Uterus (tissue), 4 donors: ENCODE measurements around the gene USP32. TPM values are rescaled to one million over a fixed set of nuclear protein-coding genes. Genes with fewer than 3 reads are reported as not detected.
"Not testable (repeated sequence)": the region's sequence is repeated elsewhere in the genome, so short reads cannot be mapped to it uniquely, and the experiment has no call there.

ENCODE experiments used
- DNase-seq, 2 donors: peaks; one replicate each; pipeline ENCODE4 v3.0.0-alpha.2; 2019 to 2020
- H3K27ac ChIP-seq, 2 donors: fragments of 200-600 bp; sonication (generic); 1 replicate in 1 of 2; 2 replicates in 1 of 2; pipeline ENCODE4 v1.5.1; 2016 to 2018
- H3K27me3 ChIP-seq, 2 donors: fragments of 200-600 bp; sonication (generic); one replicate each; pipeline ENCODE4 v1.5.1; 2018 to 2019; ENCODE audit warnings: control low read depth in 1 of 2
- H3K36me3 ChIP-seq, 2 donors: fragments of 200-600 bp; sonication (generic); one replicate each; pipeline ENCODE4 v1.5.1; 2019; ENCODE audit warnings: control low read depth in 1 of 2
- H3K4me1 ChIP-seq, 2 donors: fragments of 200-600 bp; sonication (generic); one replicate each; pipeline ENCODE4 v1.5.1; 2018 to 2019; ENCODE audit warnings: control low read depth in 1 of 2
- H3K4me3 ChIP-seq, 2 donors: fragments of 200-600 bp; sonication (generic); 1 replicate in 1 of 2; 2 replicates in 1 of 2; pipeline ENCODE4 v1.5.1; 2018 to 2019; ENCODE audit warnings: mild to moderate bottlenecking in 1 of 2
- H3K9me3 ChIP-seq, 2 donors: fragments of 200-600 bp; sonication (generic); one replicate each; pipeline ENCODE4 v1.5.1; 2019; ENCODE audit warnings: control low read depth in 1 of 2
- CTCF ChIP-seq, 4 experiments: fragments of 200-600 bp in 2 of 4; fragments of 450-650 bp in 2 of 4; sonication (generic) in 2 of 4; IDR thresholded peaks; one replicate each; pipeline ENCODE4 v1.5.1; 2016 to 2019; ENCODE audit warnings: antibody characterized with exemption in 4 of 4, mild to moderate bottlenecking in 2 of 4, moderate library complexity in 1 of 4
- POLR2A ChIP-seq, 2 donors: fragments of 450-650 bp; IDR thresholded peaks; one replicate each; pipeline ENCODE4 v1.6.1; 2016; ENCODE audit warnings: antibody characterized with exemption in 2 of 2, mild to moderate bottlenecking in 1 of 2, moderate library complexity in 1 of 2
- intact Hi-C: fragments of 100-400 bp; cut with DNase I; formaldehyde crosslinking; loops from one replicate; pipeline ENCODE4 v1.15.1; 2023; ENCODE audit warnings: low total_unique reads
- total RNA-seq, 4 donors: library from RNA; depleted of rRNA in 3 of 4; stranded (reverse); fragments of >200 nt in 3 of 4; gene quantifications; one replicate each; pipeline versions ENCODE4 v1.1.0 to v1.2.4, GENCODE V29; 2014 to 2023
- donor health status: DM: yes; HTN: yes; CAD: no.

USP32 gene
- total RNA-seq, 4 donors from 2014 or later, result 28.4 to 54.1 (median 43.1) TPM

DNA sequence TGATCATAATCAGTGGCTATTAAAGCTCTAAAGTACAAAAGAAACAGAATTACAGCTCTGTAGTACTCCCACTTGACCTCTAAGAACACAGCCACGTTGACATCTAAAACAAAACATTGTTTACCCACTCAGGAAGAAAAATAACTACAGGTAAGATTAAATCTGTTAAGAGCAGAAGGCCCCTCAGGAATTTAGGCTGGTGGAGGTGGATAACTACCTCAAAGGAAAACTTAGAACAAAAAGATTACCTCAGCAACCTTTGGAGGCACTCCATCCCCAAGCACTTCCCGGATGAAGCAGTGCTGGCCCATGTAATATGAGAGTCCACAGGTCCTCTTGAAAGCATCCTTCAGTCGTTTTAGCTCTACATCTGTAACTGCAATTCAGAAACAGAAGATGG, 46.7 kb downstream of the USP32 start:
- Histone ChIP-seq H3K27ac (no peak overlapping the region), H3K9me3 (no peaks in the 10 kb centered on the region), H3K36me3 (no peaks in the 10 kb centered on the region), H3K27me3 (no peaks in the 10 kb centered on the region), H3K4me3 (no peak overlapping the region), H3K4me1 (no peaks in the 10 kb centered on the region)
- intact Hi-C loops, result no loop called here
- DNase-seq, result no peak
- TF ChIP-seq CTCF (IDR thresholded peaks at IDR 0.05), result no peak
- no peak for TF ChIP-seq POLR2A (IDR thresholded peaks at IDR 0.05)

DNA sequence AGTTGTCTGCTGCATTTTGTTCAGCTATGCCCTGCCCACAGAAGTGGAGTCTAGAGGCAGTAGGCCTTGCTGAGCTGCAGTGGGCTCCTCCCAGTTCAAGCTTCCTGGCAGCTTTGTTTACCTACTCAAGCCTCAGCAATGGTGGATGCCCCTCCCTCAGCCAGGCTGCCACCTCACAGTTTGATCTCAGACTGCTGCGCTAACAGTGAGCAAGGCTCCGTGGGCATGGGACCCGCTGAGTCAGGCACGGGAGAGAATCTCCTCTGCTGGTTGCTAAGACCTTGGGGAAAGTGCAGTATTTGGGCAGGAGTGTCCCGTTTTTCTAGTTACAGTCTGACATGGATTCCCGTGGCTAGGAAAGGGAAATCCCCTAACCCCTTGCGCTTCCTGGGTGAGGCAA, 49.4 kb downstream of the USP32 start:
- H3K27me3 ChIP-seq, H3K4me3 ChIP-seq, H3K9me3 ChIP-seq, DNase-seq, H3K27ac ChIP-seq, H3K36me3 ChIP-seq, intact Hi-C loops, H3K4me1 ChIP-seq: not testable (repeated sequence)

- Histone ChIP-seq H3K27ac (no peak overlapping the region), H3K4me3 (no peak overlapping the region), H3K4me1 (no peaks in the 10 kb centered on the region), H3K36me3 (no peaks in the 10 kb centered on the region), H3K27me3 (no peaks in the 10 kb centered on the region), H3K9me3 (no peaks in the 10 kb centered on the region)
- intact Hi-C loops, result no loop called here
- DNase-seq, result no peak
- TF ChIP-seq POLR2A (IDR thresholded peaks at IDR 0.05) (no peak), CTCF (IDR thresholded peaks at IDR 0.05) (no peak)
Observed at GRCh38 chr17:60335289-60335688, 56.6 kb downstream of the USP32 start.

- no peak overlapping the region for H3K4me3 ChIP-seq
- DNase-seq, result no peak
- no peaks in the 10 kb centered on the region for H3K27me3 ChIP-seq
- no peaks in the 10 kb centered on the region for H3K4me1 ChIP-seq
- H3K9me3 ChIP-seq, result no peaks in the 10 kb centered on the region
- no peaks in the 10 kb centered on the region for H3K36me3 ChIP-seq
- TF ChIP-seq POLR2A (IDR thresholded peaks at IDR 0.05) (no peak), CTCF (IDR thresholded peaks at IDR 0.05) (no peak)
- intact Hi-C loops, result no loop called here
- H3K27ac ChIP-seq, result no peak overlapping the region
Observed at GRCh38 chr17:60333628-60334031, 58.3 kb downstream of the USP32 start.

DNA sequence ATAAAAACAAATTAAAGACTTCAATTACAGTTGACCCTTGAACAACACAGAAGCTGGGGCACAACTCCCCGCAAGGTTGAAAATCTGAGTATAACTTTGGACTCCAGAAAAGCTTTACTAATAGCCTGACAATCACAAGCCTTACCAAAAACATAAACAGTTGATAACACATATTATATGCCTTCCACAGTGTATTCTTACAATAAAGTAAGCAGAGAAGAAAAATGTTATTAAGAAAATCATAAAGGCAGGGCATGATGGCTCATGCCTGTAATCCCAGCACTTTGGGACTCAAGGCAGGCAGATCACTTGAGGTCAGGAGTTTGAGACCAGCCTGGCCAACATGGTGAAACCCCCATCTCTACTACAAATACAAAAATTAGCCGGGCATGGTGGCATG, 58.9 kb downstream of the USP32 start:
- H3K4me1 ChIP-seq, H3K36me3 ChIP-seq, DNase-seq, H3K27ac ChIP-seq, H3K9me3 ChIP-seq, intact Hi-C loops, H3K4me3 ChIP-seq, H3K27me3 ChIP-seq: not testable (repeated sequence)

GRCh38 chr17:60332574-60332973, 59.4 kb downstream of the USP32 start:
- no peak overlapping the region for H3K4me3 ChIP-seq
- H3K27ac ChIP-seq, result no peak overlapping the region
- TF ChIP-seq POLR2A (IDR thresholded peaks at IDR 0.05) (no peak), CTCF (IDR thresholded peaks at IDR 0.05) (no peak)
- H3K9me3 ChIP-seq, result no peaks in the 10 kb centered on the region
- no peak for DNase-seq
- H3K36me3 ChIP-seq, result no peaks in the 10 kb centered on the region
- intact Hi-C loops, result no loop called here
- no peaks in the 10 kb centered on the region for H3K27me3 ChIP-seq
- H3K4me1 ChIP-seq, result no peaks in the 10 kb centered on the region
